ENCODE measurements around the gene GALM.

GALM gene

DNA sequence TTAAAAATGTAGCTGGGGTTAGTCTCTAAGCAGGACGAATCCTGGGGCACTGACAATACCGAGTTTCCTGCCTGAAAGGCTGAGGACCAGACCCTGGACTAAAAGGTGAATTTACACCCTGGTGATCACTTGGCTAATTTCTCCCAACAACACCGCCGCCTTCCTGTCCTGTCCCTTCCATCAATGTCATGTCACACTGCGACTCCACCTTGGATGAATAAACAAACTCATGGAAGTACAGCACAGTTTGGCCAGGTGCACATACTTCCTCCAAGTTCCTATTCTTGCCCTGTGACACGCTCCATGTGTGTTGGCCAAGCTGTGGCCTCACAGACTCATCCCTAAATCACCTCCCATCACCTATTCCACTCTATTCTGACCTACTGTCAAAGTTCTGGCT lies 15.9 kb upstream of the GALM start:
- TF ChIP-seq, protein P1, sequence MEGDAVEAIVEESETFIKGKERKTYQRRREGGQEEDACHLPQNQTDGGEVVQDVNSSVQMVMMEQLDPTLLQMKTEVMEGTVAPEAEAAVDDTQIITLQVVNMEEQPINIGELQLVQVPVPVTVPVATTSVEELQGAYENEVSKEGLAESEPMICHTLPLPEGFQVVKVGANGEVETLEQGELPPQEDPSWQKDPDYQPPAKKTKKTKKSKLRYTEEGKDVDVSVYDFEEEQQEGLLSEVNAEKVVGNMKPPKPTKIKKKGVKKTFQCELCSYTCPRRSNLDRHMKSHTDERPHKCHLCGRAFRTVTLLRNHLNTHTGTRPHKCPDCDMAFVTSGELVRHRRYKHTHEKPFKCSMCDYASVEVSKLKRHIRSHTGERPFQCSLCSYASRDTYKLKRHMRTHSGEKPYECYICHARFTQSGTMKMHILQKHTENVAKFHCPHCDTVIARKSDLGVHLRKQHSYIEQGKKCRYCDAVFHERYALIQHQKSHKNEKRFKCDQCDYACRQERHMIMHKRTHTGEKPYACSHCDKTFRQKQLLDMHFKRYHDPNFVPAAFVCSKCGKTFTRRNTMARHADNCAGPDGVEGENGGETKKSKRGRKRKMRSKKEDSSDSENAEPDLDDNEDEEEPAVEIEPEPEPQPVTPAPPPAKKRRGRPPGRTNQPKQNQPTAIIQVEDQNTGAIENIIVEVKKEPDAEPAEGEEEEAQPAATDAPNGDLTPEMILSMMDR (IDR thresholded peaks at IDR 0.05; ENCODE audit: low read depth, low read length, missing control alignments) = no peak
- no peak overlapping the region for H3K4me3 ChIP-seq (ENCODE audit: low read depth, low read length)
- DNase-seq (ENCODE audit: low read depth) = no peak

DNA sequence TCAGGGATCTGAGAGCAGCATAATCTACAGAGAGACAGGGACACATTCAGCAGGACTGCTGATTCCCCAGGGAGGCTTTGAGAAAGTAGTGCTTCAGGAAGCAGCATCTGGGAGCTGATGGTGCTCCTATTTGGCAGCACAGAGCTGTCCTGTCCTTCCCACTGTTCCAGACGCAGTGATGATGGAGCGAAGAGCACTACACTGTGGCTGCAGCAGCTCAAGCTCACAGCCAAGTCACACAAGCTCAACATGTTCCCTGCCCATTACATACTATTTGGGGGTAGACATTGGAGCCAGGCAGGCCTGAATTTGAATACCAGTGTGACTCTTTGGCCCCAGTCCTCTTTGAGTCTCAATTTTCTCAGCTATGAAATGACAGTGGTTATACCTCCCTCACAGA lies 15.2 kb upstream of the GALM start:
- DNase-seq (ENCODE audit: low read depth) = no peak
- no peak overlapping the region for H3K4me3 ChIP-seq (ENCODE audit: low read depth, low read length)
- TF ChIP-seq, protein P1 (IDR thresholded peaks at IDR 0.05; ENCODE audit: low read depth, low read length, missing control alignments) = no peak

DNA sequence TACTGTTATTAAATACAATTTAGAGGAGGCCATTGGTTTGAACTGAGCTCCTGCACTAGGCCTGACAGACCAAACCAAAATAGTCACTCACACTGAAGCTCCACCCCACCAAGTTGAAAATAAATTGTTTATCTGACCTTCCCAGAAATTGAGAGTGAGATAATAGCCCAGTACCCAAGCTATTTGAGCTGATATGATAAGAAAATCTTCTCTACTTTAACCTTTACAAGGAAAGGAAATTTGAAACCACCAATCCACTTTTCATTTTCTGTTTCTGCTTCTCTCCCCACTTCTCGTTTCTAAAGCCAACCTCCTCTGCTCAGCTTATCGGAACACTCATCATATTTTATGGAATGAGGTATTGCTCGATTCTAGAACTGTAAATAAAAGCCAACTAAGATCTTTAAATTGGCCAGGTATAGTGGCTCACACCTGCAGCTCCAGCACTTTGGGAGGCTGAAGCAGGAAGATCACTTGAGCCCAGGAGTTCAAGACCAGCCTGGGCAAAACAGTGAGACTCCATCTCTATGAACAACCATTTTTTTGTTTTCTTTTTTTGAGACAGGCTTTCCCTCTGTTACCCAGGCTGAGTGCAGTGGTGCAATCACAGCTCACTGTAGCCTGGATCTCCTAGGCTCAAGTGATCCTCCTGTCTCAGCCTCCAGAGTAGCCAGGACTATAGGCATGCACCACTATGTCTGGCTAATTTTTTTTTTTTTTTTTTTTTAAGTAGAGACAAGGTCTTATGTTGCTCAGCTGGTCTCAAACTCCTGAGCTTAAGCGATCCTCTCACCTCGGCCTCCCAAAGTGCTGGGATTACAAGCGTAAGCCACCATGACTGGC lies 13.3 kb upstream of the GALM start:
- no peak for DNase-seq (ENCODE audit: low read depth)
- TF ChIP-seq, protein P1 (IDR thresholded peaks at IDR 0.05; ENCODE audit: low read depth, low read length, missing control alignments) = no peak
- no peak overlapping the region for H3K4me3 ChIP-seq (ENCODE audit: low read depth, low read length)

DNA sequence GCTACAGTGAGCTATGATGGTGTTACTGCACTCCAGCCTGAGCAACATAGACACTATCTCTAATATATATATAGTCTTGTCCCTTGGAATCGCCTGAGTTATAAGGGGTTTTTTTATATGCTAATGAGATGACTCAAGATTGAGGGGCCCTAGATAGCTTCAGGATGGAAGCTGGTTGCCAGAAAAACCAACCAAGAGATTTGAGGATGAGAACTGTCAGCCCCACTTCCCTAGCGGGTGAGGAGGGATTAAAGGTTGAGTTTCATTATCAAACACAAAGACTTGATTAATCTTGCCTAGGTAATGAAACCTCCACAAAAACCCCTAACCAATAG lies 12.6 kb upstream of the GALM start:
- H3K4me3 ChIP-seq (ENCODE audit: low read depth, low read length) = no peak overlapping the region
- TF ChIP-seq, protein P1 (IDR thresholded peaks at IDR 0.05; ENCODE audit: low read depth, low read length, missing control alignments) = no peak
- no peak for DNase-seq (ENCODE audit: low read depth)

DNA sequence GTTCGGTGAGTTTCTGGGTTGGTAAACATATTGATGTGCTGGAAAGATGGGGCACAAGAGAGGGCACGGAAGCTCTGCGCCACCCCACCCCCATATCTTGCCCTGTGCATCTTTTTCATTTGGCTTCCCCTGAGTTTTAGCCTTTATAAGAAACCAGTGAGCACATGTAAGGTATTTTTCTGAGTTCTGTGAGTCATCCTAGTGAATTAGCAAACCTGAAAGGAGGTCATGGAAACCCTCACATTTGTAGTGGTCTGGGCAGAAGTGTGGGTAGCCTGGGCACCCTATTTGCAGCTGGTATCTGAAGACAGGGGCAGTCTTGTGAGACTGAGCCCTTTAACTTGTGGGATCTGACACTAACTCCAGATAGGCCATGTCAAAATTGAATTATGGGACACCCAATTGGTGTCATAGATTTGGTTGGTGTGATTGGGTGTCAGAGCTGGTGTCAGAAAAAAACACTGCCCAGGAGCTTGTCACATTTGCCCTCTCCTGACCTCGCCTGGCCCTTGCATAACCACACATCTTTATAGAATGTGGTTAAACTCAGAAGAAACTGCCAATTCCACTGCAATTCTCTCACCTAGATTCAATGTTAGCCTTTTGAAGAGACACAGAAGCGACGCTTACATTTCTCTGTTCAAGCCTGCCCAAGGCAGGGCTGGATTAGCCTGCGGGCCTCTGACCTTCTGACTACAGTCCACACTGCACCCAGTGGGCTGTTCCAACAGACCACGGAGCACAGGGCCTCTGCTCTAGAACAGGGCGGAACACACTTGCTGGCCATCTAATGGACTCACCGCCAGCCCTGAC lies 12.0 kb upstream of the GALM start:
- DNase-seq (ENCODE audit: low read depth) = no peak
- TF ChIP-seq, protein P1 (IDR thresholded peaks at IDR 0.05; ENCODE audit: low read depth, low read length, missing control alignments) = no peak
- no peak overlapping the region for H3K4me3 ChIP-seq (ENCODE audit: low read depth, low read length)

DNA sequence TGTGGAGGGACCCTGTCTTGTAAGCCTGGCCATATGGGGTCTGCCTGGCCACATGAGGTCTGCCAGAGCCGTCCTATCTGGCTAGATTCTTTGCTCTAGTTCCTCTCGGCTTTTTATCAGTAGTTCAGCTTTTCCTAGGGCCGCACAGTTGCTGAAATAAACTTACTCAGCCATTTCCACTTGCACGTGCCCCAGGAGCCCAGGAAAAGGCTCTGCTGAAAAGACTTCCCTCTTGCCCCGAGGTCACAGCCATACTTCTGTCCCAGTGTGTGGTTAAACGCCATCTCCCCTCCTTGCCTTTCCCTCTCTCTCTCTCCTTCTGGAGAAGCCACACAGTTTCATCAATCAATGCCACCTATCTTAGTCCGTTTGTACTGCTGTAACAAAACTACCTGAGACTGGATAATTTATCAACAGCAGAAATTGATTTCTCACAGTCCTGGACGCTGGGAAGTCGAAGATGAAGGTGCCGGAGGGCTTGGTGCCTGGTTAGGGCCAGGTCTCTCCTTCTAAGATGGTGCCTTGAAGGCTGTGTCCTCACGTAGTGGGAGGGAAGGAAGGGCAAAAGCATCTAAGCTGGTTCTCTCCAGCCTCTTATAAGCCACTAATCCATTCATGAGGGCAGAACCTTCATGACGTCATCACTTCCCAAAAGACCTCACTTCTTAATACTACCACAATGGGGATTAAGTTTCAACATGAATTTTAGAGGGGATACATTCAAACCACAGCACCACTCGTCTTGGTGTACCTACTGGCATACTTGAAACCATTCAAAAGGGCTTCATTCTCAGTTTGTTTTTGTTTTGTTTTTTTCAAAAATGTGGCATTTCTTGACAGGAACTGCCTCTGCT lies 11.2 kb upstream of the GALM start:
- TF ChIP-seq, protein P1 (IDR thresholded peaks at IDR 0.05; ENCODE audit: low read depth, low read length, missing control alignments) = no peak
- no peak for DNase-seq (ENCODE audit: low read depth)

More for the DNA sequence above, 11.2 kb upstream of the GALM start:
- no peak overlapping the region for H3K4me3 ChIP-seq (ENCODE audit: low read depth, low read length)
